NB4 (cell line): Measurements from ENCODE around the gene ATP5F1B.

Source experiments
- MYC ChIP-seq: IDR thresholded peaks from 2 replicates; pipeline ENCODE4 v1.6.1; 2011; ENCODE audit warnings: low read depth, low read length
- POLR2A ChIP-seq: IDR thresholded peaks from 2 replicates; pipeline ENCODE4 v1.6.1; 2011; ENCODE audit warnings: mild to moderate bottlenecking; ENCODE audit not compliant: insufficient read length; ENCODE audit errors: extremely low read depth
- TF ChIP-seq, protein P1 (sequence below): IDR thresholded peaks from one replicate; pipeline ENCODE4 v1.5.1; 2012; ENCODE audit warnings: low read depth, low read length
- TF ChIP-seq, protein P2 (sequence below): IDR thresholded peaks from 2 replicates; pipeline ENCODE4 v1.6.1; 2011; ENCODE audit warnings: low read depth, low read length

GRCh38 chr12:56634242-56634836 is 11.4 kb downstream of the ATP5F1B start:
- TF ChIP-seq, protein P1, sequence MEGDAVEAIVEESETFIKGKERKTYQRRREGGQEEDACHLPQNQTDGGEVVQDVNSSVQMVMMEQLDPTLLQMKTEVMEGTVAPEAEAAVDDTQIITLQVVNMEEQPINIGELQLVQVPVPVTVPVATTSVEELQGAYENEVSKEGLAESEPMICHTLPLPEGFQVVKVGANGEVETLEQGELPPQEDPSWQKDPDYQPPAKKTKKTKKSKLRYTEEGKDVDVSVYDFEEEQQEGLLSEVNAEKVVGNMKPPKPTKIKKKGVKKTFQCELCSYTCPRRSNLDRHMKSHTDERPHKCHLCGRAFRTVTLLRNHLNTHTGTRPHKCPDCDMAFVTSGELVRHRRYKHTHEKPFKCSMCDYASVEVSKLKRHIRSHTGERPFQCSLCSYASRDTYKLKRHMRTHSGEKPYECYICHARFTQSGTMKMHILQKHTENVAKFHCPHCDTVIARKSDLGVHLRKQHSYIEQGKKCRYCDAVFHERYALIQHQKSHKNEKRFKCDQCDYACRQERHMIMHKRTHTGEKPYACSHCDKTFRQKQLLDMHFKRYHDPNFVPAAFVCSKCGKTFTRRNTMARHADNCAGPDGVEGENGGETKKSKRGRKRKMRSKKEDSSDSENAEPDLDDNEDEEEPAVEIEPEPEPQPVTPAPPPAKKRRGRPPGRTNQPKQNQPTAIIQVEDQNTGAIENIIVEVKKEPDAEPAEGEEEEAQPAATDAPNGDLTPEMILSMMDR = no peak
- TF ChIP-seq POLR2A (no peak), MYC (no peak)
- TF ChIP-seq, protein P2, sequence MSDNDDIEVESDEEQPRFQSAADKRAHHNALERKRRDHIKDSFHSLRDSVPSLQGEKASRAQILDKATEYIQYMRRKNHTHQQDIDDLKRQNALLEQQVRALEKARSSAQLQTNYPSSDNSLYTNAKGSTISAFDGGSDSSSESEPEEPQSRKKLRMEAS = no peak
